ENCODE results near the gene ZNF678.
"Not testable (repeated sequence)": the region's sequence is repeated elsewhere in the genome, so short reads cannot be mapped to it uniquely, and the experiment has no call there.

ZNF678 gene

GRCh38 chr1:227562037-227562436 lies 1.3 kb upstream of the ZNF678 start:
- H3K4me3 Mint-ChIP-seq, result peak overlapping the region; percentile 18
- H3K36me3 Mint-ChIP-seq, result peaks cover 3% of the 10 kb centered on the region
- peaks cover 16% of the 10 kb centered on the region for H3K27me3 Mint-ChIP-seq
- H3K9me3 Mint-ChIP-seq (ENCODE audit: low read depth), result no peaks in the 10 kb centered on the region
- H3K4me1 Mint-ChIP-seq (ENCODE audit: low read depth), result peaks cover 26% of the 10 kb centered on the region
- H3K27ac Mint-ChIP-seq, result peak overlapping the region; percentile 52

DNA sequence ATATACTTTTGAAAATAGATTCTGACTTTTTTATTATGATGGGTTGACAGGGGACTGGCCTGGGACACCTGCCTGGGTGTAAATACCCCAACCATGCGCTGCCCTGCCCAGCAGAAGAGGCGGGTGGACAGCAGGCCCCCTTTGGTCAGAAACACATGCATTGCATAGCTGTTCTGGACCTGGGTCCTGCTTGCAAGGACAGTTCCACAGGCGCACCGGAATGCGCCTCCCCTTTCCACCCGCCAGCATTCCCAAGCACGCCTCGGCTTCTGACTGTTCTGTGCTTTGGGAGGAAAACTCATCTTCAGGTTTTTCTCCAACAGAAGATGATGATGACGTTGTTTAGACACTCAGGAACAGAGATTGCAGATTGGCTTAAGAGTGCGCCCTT lies 428 bp upstream of the ZNF678 start:
- Mint-ChIP-seq H3K4me3 (peak overlapping the region; percentile 96), H3K4me1 (ENCODE audit: low read depth) (peaks cover 32% of the 10 kb centered on the region), H3K36me3 (peaks cover 3% of the 10 kb centered on the region), H3K9me3 (ENCODE audit: low read depth) (no peaks in the 10 kb centered on the region), H3K27me3 (peaks cover 16% of the 10 kb centered on the region), H3K27ac (peak overlapping the region; percentile 92)

DNA sequence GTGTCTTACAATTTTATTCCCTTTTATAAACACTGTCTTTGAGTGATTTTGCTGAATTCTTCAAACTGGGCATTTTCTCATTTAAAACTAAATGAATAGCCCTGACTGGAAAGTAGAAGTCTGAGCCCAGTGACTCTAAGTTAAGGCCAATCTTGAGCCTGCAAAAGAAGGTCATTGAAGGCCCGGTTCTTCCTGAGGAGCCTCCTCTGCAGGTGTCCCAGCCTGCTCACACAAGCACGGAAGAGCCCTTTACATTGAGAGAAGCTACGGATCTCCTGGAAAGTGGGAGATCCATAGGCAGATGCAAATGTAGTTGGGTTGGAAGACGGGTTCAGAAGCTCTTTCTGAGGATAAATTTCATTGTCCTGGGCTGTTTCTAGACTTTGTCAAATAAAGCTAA lies 3.9 kb downstream of the ZNF678 start:
- peaks cover 2% of the 10 kb centered on the region for H3K27me3 Mint-ChIP-seq

GRCh38 chr1:227568593-227568992 lies 5.2 kb downstream of the ZNF678 start:
- no peaks in the 10 kb centered on the region for H3K9me3 Mint-ChIP-seq (ENCODE audit: low read depth)
- peaks cover 46% of the 10 kb centered on the region for H3K4me1 Mint-ChIP-seq (ENCODE audit: low read depth)
- no peak overlapping the region for H3K27ac Mint-ChIP-seq
- H3K4me3 Mint-ChIP-seq, result no peak overlapping the region
- no peaks in the 10 kb centered on the region for H3K27me3 Mint-ChIP-seq
- peaks cover 14% of the 10 kb centered on the region for H3K36me3 Mint-ChIP-seq

More for the DNA sequence above, 3.9 kb downstream of the ZNF678 start:
- peaks cover 11% of the 10 kb centered on the region for H3K36me3 Mint-ChIP-seq
- H3K4me1 Mint-ChIP-seq (ENCODE audit: low read depth), result peaks cover 46% of the 10 kb centered on the region
- no peaks in the 10 kb centered on the region for H3K9me3 Mint-ChIP-seq (ENCODE audit: low read depth)
- H3K4me3 Mint-ChIP-seq, result no peak overlapping the region
- no peak overlapping the region for H3K27ac Mint-ChIP-seq

DNA sequence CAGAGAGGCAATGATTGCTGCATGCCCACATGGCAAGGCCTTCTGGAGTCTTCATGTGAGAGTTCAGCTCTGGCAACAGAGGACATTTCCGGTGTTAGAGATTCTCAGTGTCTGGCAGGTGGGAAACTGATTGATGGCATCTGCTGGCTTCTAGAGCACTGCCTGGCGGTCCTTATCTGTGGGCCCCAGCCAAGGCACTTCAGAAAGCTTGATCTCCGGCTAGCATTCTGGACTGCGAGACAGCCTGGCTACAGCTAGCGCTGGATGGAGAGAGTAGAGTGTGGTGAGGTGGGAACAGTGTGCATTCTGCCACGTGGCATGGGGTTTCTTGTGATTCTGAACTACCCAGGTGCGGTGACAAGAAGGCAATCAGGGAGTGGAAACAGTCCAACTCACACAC lies 9.4 kb downstream of the ZNF678 start:
- Mint-ChIP-seq H3K27me3 (no peaks in the 10 kb centered on the region), H3K36me3 (peaks cover 42% of the 10 kb centered on the region), H3K9me3 (ENCODE audit: low read depth) (peaks cover 16% of the 10 kb centered on the region), H3K4me3 (no peak overlapping the region), H3K4me1 (ENCODE audit: low read depth) (peaks cover 26% of the 10 kb centered on the region), H3K27ac (no peak overlapping the region)

GRCh38 chr1:227574926-227575325 lies 11.6 kb downstream of the ZNF678 start:
- Mint-ChIP-seq H3K36me3 (peaks cover 49% of the 10 kb centered on the region), H3K9me3 (ENCODE audit: low read depth) (peaks cover 16% of the 10 kb centered on the region), H3K27ac (no peak overlapping the region), H3K4me3 (no peak overlapping the region), H3K27me3 (no peaks in the 10 kb centered on the region), H3K4me1 (ENCODE audit: low read depth) (peaks cover 17% of the 10 kb centered on the region)

- Mint-ChIP-seq H3K4me3 (no peak overlapping the region), H3K4me1 (ENCODE audit: low read depth) (peaks cover 11% of the 10 kb centered on the region), H3K27me3 (no peaks in the 10 kb centered on the region), H3K9me3 (ENCODE audit: low read depth) (peaks cover 16% of the 10 kb centered on the region), H3K27ac (no peak overlapping the region), H3K36me3 (peaks cover 49% of the 10 kb centered on the region)
These were observed 12.8 kb downstream of the ZNF678 start for GRCh38 chr1:227576189-227576588.

DNA sequence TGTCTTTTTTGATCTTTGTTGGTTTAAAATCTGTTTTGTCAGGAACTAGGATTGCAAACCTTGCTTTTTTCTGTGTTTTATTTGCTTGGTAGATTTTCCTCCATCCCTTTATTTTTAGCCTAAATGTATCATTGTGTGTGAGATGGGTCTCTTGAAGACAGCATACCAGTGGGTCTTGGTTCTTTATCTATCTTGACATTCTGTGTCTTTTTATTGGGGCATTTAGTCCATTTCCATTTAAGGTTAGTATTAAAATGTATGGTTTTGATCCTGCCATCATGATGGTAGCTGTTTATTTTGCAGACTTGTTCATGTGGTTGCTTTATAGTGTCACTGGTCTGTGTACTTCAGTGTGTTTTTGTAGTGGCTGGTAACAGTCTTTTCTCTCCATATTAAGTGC lies 14.1 kb downstream of the ZNF678 start:
- Mint-ChIP-seq H3K4me1 (ENCODE audit: low read depth) (peaks cover 11% of the 10 kb centered on the region), H3K9me3 (ENCODE audit: low read depth) (peaks cover 16% of the 10 kb centered on the region), H3K27ac (no peak overlapping the region)

DNA sequence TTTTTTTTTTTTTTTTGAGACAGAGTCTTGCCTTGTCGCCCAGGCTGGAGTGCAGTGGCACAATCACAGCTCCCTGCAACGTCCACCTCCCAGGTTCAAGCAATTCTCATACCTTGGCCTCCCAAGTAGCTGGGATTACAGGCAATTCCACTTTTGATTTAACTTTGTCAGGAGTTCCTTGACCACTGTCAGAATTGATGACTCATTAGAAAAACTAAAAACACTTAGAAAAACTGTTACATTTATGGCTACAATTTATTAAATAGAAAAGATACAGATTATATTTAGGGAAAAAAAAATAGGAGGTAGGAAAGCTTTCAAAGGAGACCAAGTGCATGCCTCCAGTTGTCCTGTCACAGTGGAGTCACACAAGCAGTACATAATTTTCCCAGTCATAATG lies 20.0 kb downstream of the ZNF678 start:
- no peak overlapping the region for H3K27ac Mint-ChIP-seq
- no peak overlapping the region for H3K4me3 Mint-ChIP-seq
- peaks cover 19% of the 10 kb centered on the region for H3K9me3 Mint-ChIP-seq (ENCODE audit: low read depth)
- peaks cover 51% of the 10 kb centered on the region for H3K36me3 Mint-ChIP-seq
- peaks cover 7% of the 10 kb centered on the region for H3K4me1 Mint-ChIP-seq (ENCODE audit: low read depth)
- no peaks in the 10 kb centered on the region for H3K27me3 Mint-ChIP-seq

More for the DNA sequence above, 14.1 kb downstream of the ZNF678 start:
- H3K4me3 Mint-ChIP-seq, result no peak overlapping the region
- H3K36me3 Mint-ChIP-seq, result peaks cover 55% of the 10 kb centered on the region
- no peaks in the 10 kb centered on the region for H3K27me3 Mint-ChIP-seq

GRCh38 chr1:227586733-227587132 lies 23.4 kb downstream of the ZNF678 start:
- Mint-ChIP-seq H3K27ac (no peak overlapping the region), H3K9me3 (ENCODE audit: low read depth) (peaks cover 40% of the 10 kb centered on the region), H3K36me3 (peaks cover 62% of the 10 kb centered on the region)

DNA sequence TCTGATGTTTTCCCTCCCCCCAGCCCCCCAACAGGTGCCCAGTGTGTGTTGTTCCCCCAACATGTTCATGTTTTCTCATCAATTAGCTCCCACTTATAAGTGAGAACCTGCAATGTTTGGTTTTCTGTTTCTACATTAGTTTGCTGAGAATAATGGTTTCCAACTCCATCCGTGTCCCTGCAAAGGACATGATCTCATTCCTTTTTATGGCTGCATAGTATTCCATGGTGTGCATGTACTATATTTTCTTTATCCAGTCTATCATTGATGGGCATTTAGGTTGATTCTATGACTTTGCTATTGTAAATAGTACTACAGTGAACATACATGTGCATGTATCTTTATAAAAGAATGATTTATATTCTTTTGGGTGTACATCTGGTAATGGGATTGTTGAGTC lies 24.6 kb downstream of the ZNF678 start:
- no peaks in the 10 kb centered on the region for H3K4me1 Mint-ChIP-seq (ENCODE audit: low read depth)
- no peak overlapping the region for H3K27ac Mint-ChIP-seq
- H3K4me3 Mint-ChIP-seq, result no peak overlapping the region
- peaks cover 40% of the 10 kb centered on the region for H3K9me3 Mint-ChIP-seq (ENCODE audit: low read depth)
- H3K27me3 Mint-ChIP-seq, result no peaks in the 10 kb centered on the region
- H3K36me3 Mint-ChIP-seq, result peaks cover 62% of the 10 kb centered on the region

More at GRCh38 chr1:227586733-227587132, 23.4 kb downstream of the ZNF678 start:
- Mint-ChIP-seq H3K4me3 (no peak overlapping the region), H3K4me1 (ENCODE audit: low read depth) (no peaks in the 10 kb centered on the region), H3K27me3 (no peaks in the 10 kb centered on the region)

GRCh38 chr1:227588769-227589168 lies 25.4 kb downstream of the ZNF678 start:
- H3K27ac Mint-ChIP-seq; H3K4me1 Mint-ChIP-seq (ENCODE audit: low read depth); H3K27me3 Mint-ChIP-seq; H3K4me3 Mint-ChIP-seq: not testable (repeated sequence)
- Mint-ChIP-seq H3K36me3 (peaks cover 65% of the 10 kb centered on the region), H3K9me3 (ENCODE audit: low read depth) (peaks cover 45% of the 10 kb centered on the region)

GRCh38 chr1:227589777-227590176 lies 26.4 kb downstream of the ZNF678 start:
- H3K4me3 Mint-ChIP-seq; H3K4me1 Mint-ChIP-seq (ENCODE audit: low read depth); H3K27ac Mint-ChIP-seq; H3K27me3 Mint-ChIP-seq: not testable (repeated sequence)
- Mint-ChIP-seq H3K9me3 (ENCODE audit: low read depth) (peaks cover 44% of the 10 kb centered on the region), H3K36me3 (peaks cover 64% of the 10 kb centered on the region)

GRCh38 chr1:227596222-227596621 lies 32.9 kb downstream of the ZNF678 start:
- H3K36me3 Mint-ChIP-seq, result peaks cover 53% of the 10 kb centered on the region

DNA sequence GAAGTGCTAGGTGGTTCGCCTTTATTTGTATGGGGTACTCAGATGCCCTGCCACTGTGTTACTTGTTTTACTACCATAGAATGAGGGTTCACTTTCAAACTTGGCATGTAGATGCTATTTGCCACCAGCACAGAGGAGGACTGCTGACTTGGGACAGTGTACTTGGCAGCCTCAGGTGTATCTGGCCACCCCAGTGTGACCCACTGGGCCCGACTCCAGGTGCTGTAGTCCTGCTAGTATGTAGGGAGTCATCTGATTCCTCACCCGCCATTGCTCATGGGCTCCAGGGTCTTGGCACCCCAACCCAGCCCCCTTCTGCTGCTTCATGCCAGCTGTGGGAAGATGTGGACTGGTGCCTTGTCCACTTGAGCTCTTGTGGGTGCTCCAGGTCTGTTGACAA lies 40.0 kb downstream of the ZNF678 start:
- H3K4me1 Mint-ChIP-seq (ENCODE audit: low read depth), result peaks cover 2% of the 10 kb centered on the region
- H3K27me3 Mint-ChIP-seq, result no peaks in the 10 kb centered on the region
- H3K9me3 Mint-ChIP-seq (ENCODE audit: low read depth), result peaks cover 26% of the 10 kb centered on the region
- no peak overlapping the region for H3K4me3 Mint-ChIP-seq
- H3K27ac Mint-ChIP-seq, result no peak overlapping the region
- peaks cover 50% of the 10 kb centered on the region for H3K36me3 Mint-ChIP-seq

More at GRCh38 chr1:227596222-227596621, 32.9 kb downstream of the ZNF678 start:
- H3K27ac Mint-ChIP-seq; H3K27me3 Mint-ChIP-seq; H3K4me3 Mint-ChIP-seq; H3K4me1 Mint-ChIP-seq (ENCODE audit: low read depth): not testable (repeated sequence)
- H3K9me3 Mint-ChIP-seq (ENCODE audit: low read depth), result peaks cover 44% of the 10 kb centered on the region

DNA sequence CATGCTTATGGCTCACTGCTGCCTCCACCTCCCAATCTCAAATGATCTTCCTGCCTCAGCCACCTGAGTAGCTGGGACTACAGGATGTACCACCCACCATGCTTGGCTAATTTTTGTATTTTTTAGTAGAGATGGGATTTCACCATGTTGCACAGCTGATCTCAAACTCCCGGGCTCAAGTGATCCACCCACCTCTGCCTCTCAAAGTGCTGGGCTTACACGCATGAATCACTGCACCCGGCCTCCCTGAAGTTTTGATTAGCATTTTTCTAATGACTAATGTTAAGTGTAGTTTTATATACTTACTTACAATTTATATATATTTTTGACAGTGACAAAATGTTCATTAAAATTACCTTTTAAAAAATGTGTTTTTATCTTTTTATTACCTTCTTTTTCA lies 41.1 kb downstream of the ZNF678 start:
- Mint-ChIP-seq H3K27ac (no peak overlapping the region), H3K4me1 (ENCODE audit: low read depth) (peaks cover 2% of the 10 kb centered on the region), H3K4me3 (no peak overlapping the region), H3K9me3 (ENCODE audit: low read depth) (peaks cover 17% of the 10 kb centered on the region), H3K36me3 (peaks cover 49% of the 10 kb centered on the region), H3K27me3 (no peaks in the 10 kb centered on the region)

Data from activated naive CD8-positive, alpha-beta T cell (primary cell).